ENCODE data around the gene DUSP7.

GRCh38 chr3:52093756-52094545 is 37.6 kb upstream of the DUSP7 start:
- TF ChIP-seq CTCF (IDR thresholded peaks at IDR 0.05) = no peak
- no peak for TF ChIP-seq ZFX (IDR thresholded peaks at IDR 0.05; ENCODE audit: borderline replicate concordance)

All from 22Rv1 (cell line).